Prostate gland (tissue), 2 donors: ENCODE results near the gene STXBP6.

ENCODE experiments used
- POLR2A ChIP-seq: fragments of 450-650 bp; IDR thresholded peaks from one replicate; pipeline ENCODE4 v1.6.1; 2016; ENCODE audit warnings: antibody characterized with exemption, mild to moderate bottlenecking
- TF ChIP-seq, protein P1 (sequence below), 4 experiments: fragments of 200-600 bp in 2 of 4; fragments of 450-650 bp in 2 of 4; sonication (generic) in 2 of 4; IDR thresholded peaks; 1 replicate in 3 of 4; 2 replicates in 1 of 4; pipeline ENCODE4 v1.5.1; 2016 to 2019; ENCODE audit warnings: antibody characterized with exemption in 4 of 4, mild to moderate bottlenecking in 2 of 4, moderate library complexity in 2 of 4

DNA sequence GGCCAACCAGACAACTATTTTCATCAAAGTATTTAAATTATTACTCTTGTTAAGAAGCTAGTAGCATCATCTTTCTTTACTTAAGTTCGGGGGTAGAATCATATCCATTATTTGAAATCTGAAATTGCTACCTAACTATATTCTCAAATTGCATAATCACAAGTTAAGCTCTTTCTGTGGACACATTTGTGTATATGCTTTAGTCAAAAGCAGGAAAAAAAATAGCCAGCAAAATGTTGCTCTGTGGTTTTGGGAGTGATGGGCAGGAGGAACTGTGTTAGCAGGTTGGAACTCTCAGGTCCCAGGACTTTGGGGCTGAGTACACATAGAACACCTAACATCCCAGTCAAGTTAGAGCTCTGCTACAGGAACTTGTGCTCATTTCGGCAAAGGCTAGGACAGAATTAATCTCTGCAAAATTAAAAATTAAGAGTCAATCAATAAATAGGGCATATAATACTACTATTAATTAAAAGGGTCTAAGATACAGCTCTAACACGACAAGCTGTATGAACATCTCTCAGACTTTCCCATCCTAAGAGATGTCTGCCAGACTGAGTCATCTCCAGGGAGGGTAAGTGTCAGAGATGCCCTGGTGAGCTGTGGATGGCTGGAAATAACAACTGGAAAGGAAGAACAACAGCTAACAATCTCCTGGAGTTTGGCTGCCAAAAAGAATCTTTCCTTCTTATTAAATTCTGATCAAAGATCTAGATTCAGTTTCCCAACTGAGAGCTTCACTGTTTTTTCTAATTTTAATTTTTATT lies 212.5 kb downstream of the STXBP6 start:
- TF ChIP-seq, protein P1, sequence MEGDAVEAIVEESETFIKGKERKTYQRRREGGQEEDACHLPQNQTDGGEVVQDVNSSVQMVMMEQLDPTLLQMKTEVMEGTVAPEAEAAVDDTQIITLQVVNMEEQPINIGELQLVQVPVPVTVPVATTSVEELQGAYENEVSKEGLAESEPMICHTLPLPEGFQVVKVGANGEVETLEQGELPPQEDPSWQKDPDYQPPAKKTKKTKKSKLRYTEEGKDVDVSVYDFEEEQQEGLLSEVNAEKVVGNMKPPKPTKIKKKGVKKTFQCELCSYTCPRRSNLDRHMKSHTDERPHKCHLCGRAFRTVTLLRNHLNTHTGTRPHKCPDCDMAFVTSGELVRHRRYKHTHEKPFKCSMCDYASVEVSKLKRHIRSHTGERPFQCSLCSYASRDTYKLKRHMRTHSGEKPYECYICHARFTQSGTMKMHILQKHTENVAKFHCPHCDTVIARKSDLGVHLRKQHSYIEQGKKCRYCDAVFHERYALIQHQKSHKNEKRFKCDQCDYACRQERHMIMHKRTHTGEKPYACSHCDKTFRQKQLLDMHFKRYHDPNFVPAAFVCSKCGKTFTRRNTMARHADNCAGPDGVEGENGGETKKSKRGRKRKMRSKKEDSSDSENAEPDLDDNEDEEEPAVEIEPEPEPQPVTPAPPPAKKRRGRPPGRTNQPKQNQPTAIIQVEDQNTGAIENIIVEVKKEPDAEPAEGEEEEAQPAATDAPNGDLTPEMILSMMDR (IDR thresholded peaks at IDR 0.05) = no peak
- no peak for TF ChIP-seq POLR2A
